ENCODE measurements around the gene SLC4A4.

GRCh38 chr4:71368906-71369305 lies 30.1 kb downstream of the SLC4A4 start:
- TF ChIP-seq CTCF (IDR thresholded peaks at IDR 0.05) (no peak), FOXP1 (CRISPR knock-in tag; IDR thresholded peaks at IDR 0.05; ENCODE audit: borderline replicate concordance) (no peak), MAX (CRISPR knock-in tag; IDR thresholded peaks at IDR 0.05) (no peak)
